H9 (cell line): ENCODE measurements around the gene COTL1. TPM values are rescaled to one million over a fixed set of nuclear protein-coding genes. Genes with fewer than 3 reads are reported as not detected.

Source experiments
- DNase-seq: peaks from one replicate; pipeline ENCODE4 v3.0.0-alpha.2; 2017
- H2AFZ ChIP-seq: one replicate; pipeline ENCODE4 v1.6.1; 2013; ENCODE audit warnings: mild to moderate bottlenecking, low read length, control low read depth, moderate library complexity
- H2AK5ac ChIP-seq: 2 replicates; pipeline ENCODE4 v1.6.1; 2013; ENCODE audit warnings: low read length, control low read depth, mixed read lengths; ENCODE audit not compliant: insufficient read length
- H2BK120ac ChIP-seq: one replicate; pipeline ENCODE4 v1.6.1; 2013; ENCODE audit warnings: low read depth, mild to moderate bottlenecking, low read length, control low read depth, inconsistent platforms; ENCODE audit not compliant: poor library complexity, severe bottlenecking
- H2BK12ac ChIP-seq: 2 replicates; pipeline ENCODE4 v1.6.1; 2013; ENCODE audit warnings: low read length, control low read depth, mixed read lengths, low read depth; ENCODE audit not compliant: insufficient read length
- H2BK15ac ChIP-seq: 2 replicates; pipeline ENCODE4 v1.6.1; 2013; ENCODE audit warnings: low read depth, low read length, control low read depth
- H2BK20ac ChIP-seq: one replicate; pipeline ENCODE4 v1.6.1; 2013; ENCODE audit warnings: low read depth, mild to moderate bottlenecking, low read length, control low read depth, inconsistent platforms; ENCODE audit not compliant: poor library complexity, severe bottlenecking
- H2BK5ac ChIP-seq: 2 replicates; pipeline ENCODE4 v1.6.1; 2013; ENCODE audit warnings: low read length, control low read depth, mixed read lengths; ENCODE audit not compliant: insufficient read length
- H3K14ac ChIP-seq: 2 replicates; pipeline ENCODE4 v1.6.1; 2013; ENCODE audit warnings: low read length, control low read depth; ENCODE audit not compliant: insufficient read depth
- H3K18ac ChIP-seq: 2 replicates; pipeline ENCODE4 v1.6.1; 2013; ENCODE audit warnings: low read depth, mild to moderate bottlenecking, mixed read lengths, low read length, control low read depth; ENCODE audit not compliant: insufficient read length
- H3K23ac ChIP-seq: 2 replicates; pipeline ENCODE4 v1.6.1; 2013; ENCODE audit warnings: low read length, control low read depth, mixed read lengths, low read depth; ENCODE audit not compliant: insufficient read length
- H3K23me2 ChIP-seq: 2 replicates; pipeline ENCODE4 v1.6.1; 2013; ENCODE audit warnings: low read depth, mild to moderate bottlenecking, mixed read lengths, low read length, control low read depth; ENCODE audit not compliant: insufficient read length, poor library complexity, severe bottlenecking
- H3K27ac ChIP-seq: 2 replicates; pipeline ENCODE4 v1.5.1; 2013; ENCODE audit warnings: low read length, control low read depth, mixed read lengths, low read depth; ENCODE audit not compliant: insufficient read length
- H3K27me3 ChIP-seq: 2 replicates; pipeline ENCODE4 v1.6.1; 2013; ENCODE audit warnings: low read length, control low read depth, inconsistent platforms; ENCODE audit not compliant: insufficient read depth
- H3K4ac ChIP-seq: 2 replicates; pipeline ENCODE4 v1.6.1; 2013; ENCODE audit warnings: low read depth, mild to moderate bottlenecking, control low read depth, inconsistent platforms, low read length, moderate library complexity
- H3K4me1 ChIP-seq: 2 replicates; pipeline ENCODE4 v1.6.1; 2013; ENCODE audit warnings: low read length, control low read depth, inconsistent platforms; ENCODE audit not compliant: insufficient read depth
- H3K4me2 ChIP-seq: 2 replicates; pipeline ENCODE4 v1.6.1; 2013; ENCODE audit warnings: low read length, control low read depth, mixed read lengths; ENCODE audit not compliant: insufficient read length, insufficient read depth
- H3K56ac ChIP-seq: 2 replicates; pipeline ENCODE4 v1.6.1; 2013; ENCODE audit warnings: low read depth, mild to moderate bottlenecking, mixed read lengths, low read length, control low read depth; ENCODE audit not compliant: insufficient read length
- H3K79me1 ChIP-seq: 2 replicates; pipeline ENCODE4 v1.6.1; 2013; ENCODE audit warnings: low read depth, mild to moderate bottlenecking, moderate library complexity, low read length, control low read depth, inconsistent platforms; ENCODE audit not compliant: insufficient read depth, poor library complexity, severe bottlenecking
- H3K79me2 ChIP-seq: 2 replicates; pipeline ENCODE4 v1.6.1; 2013; ENCODE audit warnings: low read length, control low read depth, inconsistent platforms; ENCODE audit not compliant: insufficient read depth
- H3K9ac ChIP-seq: 2 replicates; pipeline ENCODE4 v1.6.1; 2013; ENCODE audit warnings: low read length, control low read depth, mixed read lengths; ENCODE audit not compliant: insufficient read length; ENCODE audit errors: extremely low read depth
- H3K9me3 ChIP-seq: one replicate; pipeline ENCODE4 v1.6.1; 2013; ENCODE audit warnings: low read depth, low read length, inconsistent platforms; ENCODE audit not compliant: control insufficient read depth
- H3T11ph ChIP-seq: one replicate; pipeline ENCODE4 v1.6.1; 2013; ENCODE audit warnings: mild to moderate bottlenecking, low read length, control low read depth, inconsistent platforms
- H4K20me1 ChIP-seq: one replicate; pipeline ENCODE4 v1.6.1; 2013; ENCODE audit not compliant: control insufficient read depth, insufficient read length, insufficient read depth
- H4K5ac ChIP-seq: 2 replicates; pipeline ENCODE4 v1.6.1; 2013; ENCODE audit warnings: low read depth, mild to moderate bottlenecking, mixed read lengths, low read length, control low read depth; ENCODE audit not compliant: insufficient read length
- H4K8ac ChIP-seq: replicated peaks from 2 replicates; pipeline ENCODE4 v1.6.1; 2013; ENCODE audit warnings: low read length, control low read depth, mixed read lengths, low read depth; ENCODE audit not compliant: insufficient read length
- H4K91ac ChIP-seq: 2 replicates; pipeline ENCODE4 v1.6.1; 2013; ENCODE audit warnings: low read depth, mild to moderate bottlenecking, moderate library complexity, mixed read lengths, low read length, control low read depth; ENCODE audit not compliant: insufficient read length
- H3K27ac Mint-ChIP-seq, 3 experiments: 2 replicates in 2 of 3; 3 replicates in 1 of 3; pipeline ENCODE4 v1.8.0; 2020 to 2021; ENCODE audit warnings: mixed read lengths in 3 of 3, mild to moderate bottlenecking in 1 of 3, moderate library complexity in 1 of 3
- H3K27me3 Mint-ChIP-seq: 2 replicates; pipeline ENCODE4 v1.8.0; 2021; ENCODE audit warnings: low read depth, mild to moderate bottlenecking, moderate library complexity, mixed read lengths
- H3K36me3 Mint-ChIP-seq, 3 experiments: 2 replicates in 2 of 3; 3 replicates in 1 of 3; pipeline ENCODE4 v1.8.0; 2020 to 2021; ENCODE audit warnings: low read depth in 3 of 3, mixed read lengths in 3 of 3; ENCODE audit not compliant: insufficient read depth in 1 of 3
- H3K4me1 Mint-ChIP-seq, 2 experiments: 2 replicates each; pipeline ENCODE4 v1.8.0; 2020; ENCODE audit warnings: mixed read lengths in 2 of 2
- H3K4me3 Mint-ChIP-seq, 2 experiments: 2 replicates in 1 of 2; 3 replicates in 1 of 2; pipeline ENCODE4 v1.8.0; 2020 to 2021; ENCODE audit warnings: mild to moderate bottlenecking in 2 of 2, mixed read lengths in 2 of 2, moderate library complexity in 1 of 2
- H3K9me3 Mint-ChIP-seq, 2 experiments: 2 replicates in 1 of 2; 3 replicates in 1 of 2; pipeline ENCODE4 v1.8.0; 2020; ENCODE audit warnings: mild to moderate bottlenecking in 2 of 2, mixed read lengths in 2 of 2, moderate library complexity in 1 of 2
- CTCF ChIP-seq: fragments of 200-600 bp; sonication (generic); conservative IDR thresholded peaks from 3 replicates; pipeline ENCODE4 v1.8.0; 2021; ENCODE audit warnings: antibody characterized with exemption, mild to moderate bottlenecking
- WGBS: extraction: QIAGEN DNeasy Blood & Tissue Kit; methylation state at CpG from one replicate; pipeline ENCODE4 v1.1.7; 2013; ENCODE audit warnings: missing lambda C conversion rate, low lambda C conversion rate, mixed read lengths; ENCODE audit not compliant: insufficient read length; ENCODE audit errors: extremely low coverage; 5-methylcytosine and 5-hydroxymethylcytosine counted together
- total RNA-seq: library from RNA; stranded (reverse); gene quantifications from 2 replicates; pipeline ENCODE4 v1.2.1, GENCODE V29; 2021

COTL1 gene
- total RNA-seq, 1 experiment from 2014 or later: 81.4 TPM

- Histone ChIP-seq H3K9ac (no peak overlapping the region), H3K4me2 (no peak overlapping the region), H3K14ac (no peak overlapping the region), H4K5ac (no peak overlapping the region), H2AFZ (no peak overlapping the region), H4K8ac (no peak overlapping the region), H3K18ac (no peak overlapping the region), H3K27ac (no peak overlapping the region), H2BK20ac (no peak overlapping the region), H2BK120ac (no peak overlapping the region), H3K56ac (no peak overlapping the region), H2AK5ac (no peak overlapping the region), H3K79me2 (no peaks in the 10 kb centered on the region; the same call in 1 of the 2 replicates), H2BK5ac (no peak overlapping the region), H3K4me1 (no peaks in the 10 kb centered on the region), H3K27me3 (no peaks in the 10 kb centered on the region), H4K20me1 (no peaks in the 10 kb centered on the region), H3K23me2 (no peaks in the 10 kb centered on the region), H3K23ac (no peak overlapping the region), H3K79me1 (no peaks in the 10 kb centered on the region), H3K9me3 (no peaks in the 10 kb centered on the region), H2BK15ac (no peak overlapping the region), H3K4ac (no peak overlapping the region), H3T11ph (no peak overlapping the region), H4K91ac (no peak overlapping the region), H2BK12ac (no peak overlapping the region)
- Mint-ChIP-seq H3K4me3 (no peak overlapping the region), H3K36me3 (peaks cover 12 to 46% (median 37%) of the 10 kb centered on the region in 3 experiments; a peak in 6 of 7 replicates), H3K27me3 (peaks cover 3% of the 10 kb centered on the region), H3K27ac (no peak overlapping the region), H3K9me3 (no peaks in the 10 kb centered on the region), H3K4me1 (peaks cover 3 to 7% of the 10 kb centered on the region in 2 experiments; a peak in 3 of 4 replicates)
- DNase-seq: no peak
- WGBS: no CpG with 5 or more reads among the region's 3 CpGs
- TF ChIP-seq CTCF: no peak
These were observed 36.4 kb upstream of the COTL1 start for GRCh38 chr16:84654238-84654637.
